PC-9 (cell line): ENCODE measurements around the gene BCAS3. TPM values are rescaled to one million over a fixed set of nuclear protein-coding genes. Genes with fewer than 3 reads are reported as not detected.

Experiments used
- BruUV-seq: library from RNA; stranded (reverse); fragments of 400-500 nt; replicated peaks from 2 replicates; lab custom pipeline; 2021; lab: Mats Ljungman, UMichigan
- CTCF ChIA-PET: fragments of 300-600 bp; sonication (Branson Sonifier 250); formaldehyde crosslinking; loops from one replicate; lab custom pipeline; 2022; ENCODE audit warnings: antibody characterized with exemption; lab: Charles Lee
- POLR2A ChIA-PET: fragments of 300-600 bp; sonication (Branson Sonifier 250); formaldehyde crosslinking; loops from one replicate; lab custom pipeline; 2022; ENCODE audit warnings: antibody characterized with exemption; ENCODE audit not compliant: unreplicated experiment; lab: Charles Lee
- DNase-seq, 2 experiments: peaks; one replicate each; pipeline versions ENCODE4 v3.0.0 to v3.0.0-alpha.2; 2015 to 2022; ENCODE audit warnings: mixed read lengths in 1 of 2
- H2AFZ ChIP-seq: fragments of 200-600 bp; sonication (generic); 2 replicates; pipeline ENCODE4 v1.8.1; 2017; ENCODE audit warnings: antibody characterized with exemption
- H3F3A ChIP-seq: fragments of 200-600 bp; sonication (generic); 2 replicates; pipeline ENCODE4 v1.8.1; 2017; ENCODE audit warnings: antibody characterized with exemption, mild to moderate bottlenecking, low read depth; ENCODE audit not compliant: insufficient read depth
- H3K27ac ChIP-seq: fragments of 200-600 bp; sonication (generic); 2 replicates; pipeline ENCODE4 v1.6.1; 2016; ENCODE audit warnings: mixed run types
- H3K27me3 ChIP-seq: fragments of 200-600 bp; sonication (generic); 2 replicates; pipeline ENCODE4 v1.6.1; 2016; ENCODE audit warnings: low read depth, mixed run types; ENCODE audit not compliant: insufficient read depth
- H3K36me3 ChIP-seq: fragments of 200-600 bp; sonication (generic); 2 replicates; pipeline ENCODE4 v1.6.1; 2016; ENCODE audit warnings: low read depth, mixed run types
- H3K4me1 ChIP-seq: fragments of 200-600 bp; sonication (generic); replicated peaks from 2 replicates; pipeline ENCODE4 v1.6.1; 2016; ENCODE audit warnings: mixed run types; ENCODE audit not compliant: insufficient read depth
- H3K4me2 ChIP-seq: fragments of 200-600 bp; sonication (generic); 2 replicates; pipeline ENCODE4 v1.6.1; 2017; ENCODE audit warnings: mixed run types
- H3K4me3 ChIP-seq: fragments of 200-600 bp; sonication (generic); 2 replicates; pipeline ENCODE4 v1.6.1; 2016; ENCODE audit warnings: mixed run types
- H3K79me2 ChIP-seq: fragments of 200-600 bp; sonication (generic); 2 replicates; pipeline ENCODE4 v1.6.1; 2017; ENCODE audit warnings: low read depth, mixed run types
- H3K9me2 ChIP-seq: fragments of 200-600 bp; sonication (generic); 2 replicates; pipeline ENCODE4 v1.8.1; 2017; ENCODE audit warnings: mild to moderate bottlenecking; ENCODE audit not compliant: insufficient read depth
- H3K9me3 ChIP-seq: fragments of 200-600 bp; sonication (generic); 2 replicates; pipeline ENCODE4 v1.8.1; 2016; ENCODE audit warnings: low read depth; ENCODE audit not compliant: insufficient read depth
- H4K20me1 ChIP-seq: fragments of 200-600 bp; sonication (generic); 2 replicates; pipeline ENCODE4 v1.8.1; 2017; ENCODE audit not compliant: insufficient read depth
- EZH2 ChIP-seq: fragments of 200-600 bp; sonication (generic); IDR thresholded peaks from 2 replicates; pipeline ENCODE4 v1.8.0; 2017; ENCODE audit warnings: antibody characterized with exemption, low read depth
- intact Hi-C: fragments of 100-400 bp; cut with micrococcal nuclease; formaldehyde crosslinking; loops from one replicate; pipeline ENCODE4 v1.10.0; 2022; ENCODE audit not compliant: unreplicated experiment
- total RNA-seq: library from RNA; stranded (reverse); gene quantifications from 2 replicates; pipeline ENCODE4 v1.2.3, GENCODE V29; 2021
- TF ChIP-seq, protein P1 (sequence below): fragments of 200-600 bp; sonication (generic); conservative IDR thresholded peaks from 2 replicates; pipeline ENCODE4 v1.6.1; 2017; ENCODE audit warnings: mixed run types, antibody characterized with exemption, mild to moderate bottlenecking, moderate library complexity

Gene BCAS3
- total RNA-seq, 1 experiment from 2014 or later, result 26.0 TPM

DNA sequence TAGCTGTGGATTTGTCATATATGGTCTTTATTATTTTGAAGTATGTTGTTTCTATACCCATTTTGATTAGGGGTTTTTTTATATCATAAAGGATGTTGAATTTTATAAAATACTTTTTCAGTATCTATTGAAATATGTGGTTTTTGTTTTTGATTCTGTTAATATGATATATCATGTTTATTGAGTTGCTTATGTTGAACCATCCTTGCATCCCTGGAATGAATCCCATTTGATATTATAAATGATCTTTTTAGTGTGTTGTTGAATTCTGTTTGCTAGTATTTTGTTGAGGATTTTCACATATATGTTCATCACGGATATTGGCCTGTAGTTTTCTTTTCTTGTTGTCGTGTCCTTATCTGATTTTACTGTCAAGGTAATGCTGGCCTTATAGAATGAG is 286.5 kb downstream of the BCAS3 start:
- no peak overlapping the region for H3K4me3 ChIP-seq
- H2AFZ ChIP-seq, result no peak overlapping the region
- no peak for DNase-seq
- H4K20me1 ChIP-seq, result no peaks in the 10 kb centered on the region
- POLR2A ChIA-PET, result no interaction called here
- H3F3A ChIP-seq, result no peaks in the 10 kb centered on the region
- intact Hi-C loops, result loop anchor here (10.0 kb wide), 1 partner anchor 239 kb away; no protein-coding TSS in a partner anchor
- TF ChIP-seq EZH2, result no peak
- TF ChIP-seq, protein P1, sequence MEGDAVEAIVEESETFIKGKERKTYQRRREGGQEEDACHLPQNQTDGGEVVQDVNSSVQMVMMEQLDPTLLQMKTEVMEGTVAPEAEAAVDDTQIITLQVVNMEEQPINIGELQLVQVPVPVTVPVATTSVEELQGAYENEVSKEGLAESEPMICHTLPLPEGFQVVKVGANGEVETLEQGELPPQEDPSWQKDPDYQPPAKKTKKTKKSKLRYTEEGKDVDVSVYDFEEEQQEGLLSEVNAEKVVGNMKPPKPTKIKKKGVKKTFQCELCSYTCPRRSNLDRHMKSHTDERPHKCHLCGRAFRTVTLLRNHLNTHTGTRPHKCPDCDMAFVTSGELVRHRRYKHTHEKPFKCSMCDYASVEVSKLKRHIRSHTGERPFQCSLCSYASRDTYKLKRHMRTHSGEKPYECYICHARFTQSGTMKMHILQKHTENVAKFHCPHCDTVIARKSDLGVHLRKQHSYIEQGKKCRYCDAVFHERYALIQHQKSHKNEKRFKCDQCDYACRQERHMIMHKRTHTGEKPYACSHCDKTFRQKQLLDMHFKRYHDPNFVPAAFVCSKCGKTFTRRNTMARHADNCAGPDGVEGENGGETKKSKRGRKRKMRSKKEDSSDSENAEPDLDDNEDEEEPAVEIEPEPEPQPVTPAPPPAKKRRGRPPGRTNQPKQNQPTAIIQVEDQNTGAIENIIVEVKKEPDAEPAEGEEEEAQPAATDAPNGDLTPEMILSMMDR, result no peak
- H3K27ac ChIP-seq, result no peak overlapping the region
- 0 out of 2 replicates have a peak, but pooled peaks cover 3% of the 10 kb centered on the region for H3K9me3 ChIP-seq
- H3K79me2 ChIP-seq, result no peaks in the 10 kb centered on the region
- H3K9me2 ChIP-seq, result no peaks in the 10 kb centered on the region
- no peak overlapping the region for H3K4me2 ChIP-seq
- no peaks in the 10 kb centered on the region for H3K36me3 ChIP-seq
- BruUV-seq, result no TSS peak
- H3K27me3 ChIP-seq, result no peaks in the 10 kb centered on the region
- CTCF ChIA-PET, result no interaction called here
- H3K4me1 ChIP-seq, result no peaks in the 10 kb centered on the region

DNA sequence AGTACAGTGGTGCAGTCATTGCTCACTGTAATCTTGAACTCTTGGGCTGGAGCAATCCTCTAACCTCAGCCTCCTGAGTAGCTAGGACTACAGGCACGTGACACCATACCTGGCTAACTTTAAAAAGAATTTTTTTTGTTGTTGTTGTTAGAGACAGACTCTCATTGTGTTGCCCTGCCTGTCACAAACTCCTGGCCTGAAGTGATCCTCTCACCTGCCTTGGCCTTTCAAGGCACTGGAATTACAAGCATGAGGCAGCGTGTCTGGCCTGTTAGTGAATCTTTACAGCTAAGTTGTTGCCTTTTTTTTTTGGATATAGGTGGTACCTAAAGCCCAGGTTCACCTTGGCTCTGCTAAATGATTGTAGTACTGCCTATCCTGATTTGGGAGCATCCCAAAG is 290.6 kb downstream of the BCAS3 start:
- Histone ChIP-seq H3K27me3 (no peaks in the 10 kb centered on the region), H3K36me3 (no peaks in the 10 kb centered on the region), H3K4me2 (no peak overlapping the region), H3F3A (no peaks in the 10 kb centered on the region), H3K9me3 (peaks cover 10% of the 10 kb centered on the region; the same call in 1 of the 2 replicates), H3K9me2 (no peaks in the 10 kb centered on the region), H3K79me2 (no peaks in the 10 kb centered on the region), H3K4me3 (no peak overlapping the region), H3K27ac (no peak overlapping the region), H3K4me1 (no peaks in the 10 kb centered on the region), H4K20me1 (no peaks in the 10 kb centered on the region), H2AFZ (no peak overlapping the region)
- ChIA-PET CTCF (no interaction called here), POLR2A (no interaction called here)
- TF ChIP-seq, protein P1, result no peak
- TF ChIP-seq EZH2, result no peak
- BruUV-seq, result no TSS peak
- intact Hi-C loops, result loop anchor here (10.0 kb wide), 1 partner anchor 243 kb away; no protein-coding TSS in a partner anchor
- no peak for DNase-seq

DNA sequence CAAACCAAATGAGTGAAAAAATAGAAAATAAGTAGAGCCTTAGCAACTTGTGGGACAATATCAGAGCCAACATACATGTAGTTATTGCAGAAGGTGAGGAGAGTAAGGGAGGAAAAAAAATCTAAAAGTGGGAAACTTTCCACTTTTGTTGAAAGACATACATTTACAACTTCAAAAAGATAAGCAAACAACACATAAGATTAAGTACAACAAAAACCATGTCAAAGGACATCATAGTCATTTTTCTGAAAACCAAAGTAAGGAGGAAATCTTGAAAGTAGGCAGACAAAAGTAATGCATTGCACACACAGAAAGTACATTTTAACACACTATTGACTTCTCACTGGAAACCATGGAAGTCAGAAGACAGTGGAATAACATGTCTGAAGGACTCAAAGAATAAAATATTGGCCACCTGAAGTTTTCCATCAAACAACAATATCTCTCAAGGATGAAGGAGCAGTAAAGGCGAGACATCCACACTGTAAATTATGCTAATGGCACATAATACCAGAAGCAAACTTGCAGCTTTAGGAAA is 291.9 kb downstream of the BCAS3 start:
- Histone ChIP-seq H3K36me3 (no peaks in the 10 kb centered on the region), H3K4me3 (no peak overlapping the region), H3K9me3 (peaks cover 10% of the 10 kb centered on the region; the same call in 1 of the 2 replicates), H3K4me2 (no peak overlapping the region), H2AFZ (no peak overlapping the region), H3K27me3 (no peaks in the 10 kb centered on the region), H4K20me1 (no peaks in the 10 kb centered on the region), H3F3A (no peaks in the 10 kb centered on the region), H3K27ac (no peak overlapping the region), H3K9me2 (no peaks in the 10 kb centered on the region), H3K79me2 (no peaks in the 10 kb centered on the region), H3K4me1 (no peaks in the 10 kb centered on the region)
- BruUV-seq, result no TSS peak
- ChIA-PET POLR2A (no interaction called here), CTCF (no interaction called here)
- intact Hi-C loops, result loop anchor here (5.0 to 10.0 kb wide), 2 partner anchors 245 to 583 kb away; no protein-coding TSS in a partner anchor
- DNase-seq, result no peak
- TF ChIP-seq, protein P1, result no peak
- TF ChIP-seq EZH2, result no peak
